GM12873 (cell line): ENCODE data around the gene DIPK1C.

Source experiments
- TF ChIP-seq, protein P1 (sequence below): IDR thresholded peaks from 2 replicates; pipeline ENCODE4 v1.5.1; 2012; ENCODE audit warnings: low read depth, mild to moderate bottlenecking, moderate library complexity, low read length, control low read depth; ENCODE audit not compliant: insufficient read depth; ENCODE audit errors: missing control alignments

DIPK1C gene

DNA sequence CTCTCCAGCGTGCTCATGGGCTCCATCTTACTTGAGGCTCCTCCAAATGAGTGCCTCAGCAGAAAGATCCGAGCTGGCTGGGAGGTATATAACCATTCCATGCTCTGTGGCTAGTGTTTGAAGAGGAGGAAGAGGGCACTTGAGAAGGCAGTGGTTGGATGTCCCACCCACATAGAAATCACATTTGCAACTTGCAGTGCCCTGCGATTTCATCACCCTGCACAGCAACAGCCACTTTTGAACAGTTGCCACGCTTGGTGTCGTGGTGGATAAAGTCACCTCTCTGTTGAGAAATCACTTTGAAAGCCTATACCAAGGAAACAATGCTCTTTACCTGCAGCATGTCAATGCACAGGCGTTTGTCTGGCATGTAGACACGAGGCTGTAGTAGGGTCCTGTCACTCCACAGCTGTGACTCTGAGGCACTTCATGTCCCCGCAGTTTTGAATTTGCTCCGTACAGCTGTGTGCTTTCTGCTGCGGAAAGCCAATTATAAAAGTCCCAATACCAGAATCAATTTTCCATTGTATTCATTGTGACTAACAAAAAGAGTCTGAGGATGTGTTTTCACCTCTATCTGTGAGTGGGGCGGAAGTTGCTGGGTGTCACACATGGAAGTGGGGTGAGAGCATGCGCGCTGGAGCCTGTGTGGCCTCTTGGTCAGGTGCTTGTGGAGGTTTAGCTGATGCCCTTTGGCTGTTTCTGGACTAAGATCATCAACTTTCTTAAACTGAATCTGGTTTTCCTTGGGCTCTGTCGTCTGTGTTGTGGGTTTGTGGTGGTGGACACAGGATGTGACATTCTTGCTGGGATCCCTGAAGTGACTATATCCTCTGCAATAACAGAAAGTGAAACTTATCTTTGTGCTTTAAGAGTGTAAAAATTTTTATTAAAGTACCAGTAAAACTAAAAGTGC, 41.9 kb upstream of the DIPK1C start:
- TF ChIP-seq, protein P1, sequence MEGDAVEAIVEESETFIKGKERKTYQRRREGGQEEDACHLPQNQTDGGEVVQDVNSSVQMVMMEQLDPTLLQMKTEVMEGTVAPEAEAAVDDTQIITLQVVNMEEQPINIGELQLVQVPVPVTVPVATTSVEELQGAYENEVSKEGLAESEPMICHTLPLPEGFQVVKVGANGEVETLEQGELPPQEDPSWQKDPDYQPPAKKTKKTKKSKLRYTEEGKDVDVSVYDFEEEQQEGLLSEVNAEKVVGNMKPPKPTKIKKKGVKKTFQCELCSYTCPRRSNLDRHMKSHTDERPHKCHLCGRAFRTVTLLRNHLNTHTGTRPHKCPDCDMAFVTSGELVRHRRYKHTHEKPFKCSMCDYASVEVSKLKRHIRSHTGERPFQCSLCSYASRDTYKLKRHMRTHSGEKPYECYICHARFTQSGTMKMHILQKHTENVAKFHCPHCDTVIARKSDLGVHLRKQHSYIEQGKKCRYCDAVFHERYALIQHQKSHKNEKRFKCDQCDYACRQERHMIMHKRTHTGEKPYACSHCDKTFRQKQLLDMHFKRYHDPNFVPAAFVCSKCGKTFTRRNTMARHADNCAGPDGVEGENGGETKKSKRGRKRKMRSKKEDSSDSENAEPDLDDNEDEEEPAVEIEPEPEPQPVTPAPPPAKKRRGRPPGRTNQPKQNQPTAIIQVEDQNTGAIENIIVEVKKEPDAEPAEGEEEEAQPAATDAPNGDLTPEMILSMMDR = no peak

DNA sequence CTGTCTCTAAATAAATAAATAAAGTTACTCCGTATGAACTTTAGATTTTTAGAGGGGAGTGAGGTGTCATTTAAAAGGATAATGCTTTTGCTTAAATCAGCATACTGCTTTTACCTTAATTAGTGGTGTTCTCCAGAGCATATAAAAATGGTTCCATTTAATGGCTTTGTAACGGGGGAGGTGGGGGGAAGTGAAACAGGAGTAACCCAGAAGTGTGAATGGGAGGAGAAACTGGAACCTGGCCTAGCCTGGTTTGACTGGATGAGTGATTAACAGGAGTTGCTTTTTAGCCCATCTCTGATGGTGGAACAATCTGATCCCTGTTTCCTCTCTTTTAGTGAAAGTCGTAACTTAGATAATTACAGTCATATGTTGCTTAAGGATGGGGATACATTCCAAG, 40.7 kb upstream of the DIPK1C start:
- TF ChIP-seq, protein P1 = no peak

DNA sequence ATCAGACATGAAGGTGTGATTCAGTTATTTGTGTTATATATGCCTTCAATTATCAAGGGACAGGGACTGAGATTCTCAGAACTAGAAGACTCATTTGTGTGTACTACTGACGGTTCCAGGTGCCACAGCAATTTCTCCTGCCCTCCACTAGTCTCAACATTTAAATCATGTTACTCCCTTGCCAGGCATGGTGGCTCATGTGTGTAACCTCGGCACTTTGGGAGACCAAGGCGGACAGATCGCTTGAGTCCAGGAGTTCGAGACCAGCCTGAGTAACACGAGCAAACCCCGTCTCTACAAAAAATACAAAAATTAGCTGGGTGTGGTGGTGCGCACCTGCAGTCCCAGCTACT, 40.2 kb upstream of the DIPK1C start:
- TF ChIP-seq, protein P1 = no peak

DNA sequence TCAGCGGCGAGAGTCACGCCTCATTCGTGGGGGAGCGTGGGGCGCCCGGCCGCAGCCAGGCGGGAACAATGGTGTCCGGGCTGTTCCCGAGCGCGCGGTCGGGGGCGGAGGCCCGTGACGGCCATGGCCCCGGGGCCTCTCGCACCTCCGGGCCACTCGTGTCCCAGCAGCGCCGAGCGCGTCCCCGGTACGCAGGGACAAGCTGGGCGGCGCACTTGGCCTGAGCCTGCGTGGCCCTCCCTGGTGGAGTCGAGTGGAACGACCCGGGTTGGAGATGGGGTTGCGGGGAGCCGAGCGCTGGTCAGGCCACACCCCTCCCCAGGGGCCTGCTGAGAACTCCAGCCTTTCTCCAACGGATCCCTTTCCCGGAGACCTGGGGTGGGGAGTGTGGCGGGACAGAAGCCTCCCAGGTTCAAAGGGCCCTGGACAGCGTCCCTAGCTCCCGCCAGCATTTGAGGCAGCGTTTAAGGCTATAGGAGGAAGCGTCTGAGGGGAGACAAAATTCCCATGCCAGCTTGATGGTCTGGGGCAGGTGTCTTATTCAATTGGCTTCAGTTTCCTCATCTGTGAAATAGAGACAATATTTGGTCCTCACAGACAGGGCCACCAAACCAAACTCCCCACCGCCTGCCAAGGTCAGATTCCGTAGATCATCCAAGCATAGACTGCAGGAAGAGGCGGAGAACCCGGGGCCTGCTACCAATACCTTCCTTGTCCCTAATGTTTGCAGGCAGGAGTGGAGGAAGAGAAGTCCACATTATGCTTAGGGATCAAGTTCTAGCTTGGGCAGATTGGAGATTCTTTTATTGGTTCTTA, 39.6 kb upstream of the DIPK1C start:
- TF ChIP-seq, protein P1 = peak; percentile 14

DNA sequence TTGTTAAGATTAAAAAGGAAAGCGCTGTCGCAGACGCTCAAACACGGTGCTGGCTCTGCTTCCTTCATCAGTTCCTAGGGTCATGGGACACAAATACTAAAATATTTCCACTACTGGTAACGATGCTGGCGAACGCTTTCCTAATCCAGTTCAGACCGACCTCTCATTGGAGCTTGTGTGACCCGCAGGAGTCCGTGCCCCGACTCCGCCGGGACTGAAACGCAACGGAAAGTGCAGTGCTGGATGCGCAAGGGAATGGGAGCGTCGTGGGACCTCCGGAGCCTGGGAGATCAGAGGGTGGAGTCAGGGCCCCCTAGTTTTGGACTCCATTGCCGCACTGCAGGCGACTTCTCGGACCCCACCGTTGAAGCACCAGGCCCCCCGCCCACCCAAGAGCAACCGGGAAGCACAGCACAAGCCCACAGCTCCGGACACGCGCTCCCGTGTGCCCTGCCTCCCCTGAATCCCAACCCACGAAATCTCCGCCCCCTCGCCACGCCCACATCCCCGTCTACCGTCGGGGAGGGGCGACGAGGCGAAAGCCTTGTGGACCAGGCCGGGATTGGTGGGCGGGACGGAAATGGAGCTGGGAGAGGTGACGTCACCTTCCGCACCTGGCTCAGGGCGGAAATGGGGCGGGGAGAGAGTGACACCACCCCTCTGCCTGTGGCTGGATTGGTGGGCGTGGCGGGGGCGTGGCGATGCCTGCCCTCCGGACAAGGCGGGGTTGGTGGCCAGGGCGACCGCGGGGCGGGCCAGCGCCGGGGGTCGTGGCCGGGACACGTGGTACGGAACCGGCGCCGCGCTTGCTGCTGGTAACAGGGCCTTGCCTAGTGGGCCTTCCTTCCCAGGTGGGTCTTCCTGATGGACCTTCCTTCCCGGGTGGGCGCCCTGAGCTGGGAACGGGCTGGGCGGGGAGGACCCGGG, 38.7 kb upstream of the DIPK1C start, which contains the start of gene CNDP2:
TSS of gene CNDP2 (plus strand) at position 783 of the 927 bp plus-strand sequence. CDS start 3,611 bp downstream, outside the sequence.
- TF ChIP-seq, protein P1 = no peak

DNA sequence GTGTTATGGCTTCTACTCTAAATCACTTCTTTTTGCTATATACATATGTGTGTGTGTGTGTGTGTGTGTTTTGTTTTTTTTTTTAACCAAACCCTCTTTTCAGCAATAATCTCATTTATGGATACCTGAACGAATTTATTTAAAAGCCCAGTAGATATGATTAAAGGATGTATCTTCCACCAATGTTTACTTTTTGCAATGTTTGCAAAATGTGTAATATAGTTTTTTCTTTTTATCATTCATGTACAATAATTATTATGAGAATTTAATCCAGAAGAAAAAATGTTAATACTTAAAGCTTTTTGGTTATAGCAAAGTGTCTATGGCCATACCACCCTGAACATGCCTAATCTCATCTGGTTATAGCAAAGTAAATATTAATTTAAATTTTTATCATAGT, 37.4 kb upstream of the DIPK1C start:
- TF ChIP-seq, protein P1 = no peak
